Hematopoietic multipotent progenitor cell treated with erythropoietin and hydrocortisone succinate and interleukin-3 and kit ligand, for 8 days (in vitro differentiated cells): ENCODE data around the gene OR10V1.
A peak's percentile ranks its signal among the peaks of the same experiment; 100 is the strongest.
"Not testable (repeated sequence)": the region's sequence is repeated elsewhere in the genome, so short reads cannot be mapped to it uniquely, and the experiment has no call there.

ENCODE experiments used
- DNase-seq: peaks from one replicate; pipeline ENCODE4 v3.0.0-alpha.2; 2015

Gene OR10V1

DNA sequence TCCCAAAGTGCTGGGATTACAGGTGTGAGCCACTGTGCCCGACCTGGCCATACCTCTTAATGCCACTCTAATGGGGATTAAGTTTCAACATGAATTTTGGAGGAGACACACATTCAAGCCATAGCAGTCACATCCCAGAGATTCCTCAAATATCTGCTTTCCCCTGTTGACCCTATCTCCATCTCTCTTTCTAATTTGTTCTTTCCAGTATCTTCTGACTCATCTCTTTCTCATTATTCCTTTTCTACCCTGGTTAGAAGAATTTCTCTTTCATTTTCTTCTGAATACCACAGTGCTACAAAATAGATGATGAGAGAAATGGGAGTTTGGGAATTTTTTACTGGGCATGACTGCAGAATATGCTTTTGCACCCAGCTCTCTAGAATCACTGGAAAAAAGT is 5.1 kb downstream of the OR10V1 start:
- no peak for DNase-seq

GRCh38 chr11:59707371-59707770 is 6.3 kb downstream of the OR10V1 start:
- no peak for DNase-seq

GRCh38 chr11:59706518-59707285 is 6.9 kb downstream of the OR10V1 start:
- DNase-seq = peak; percentile 90

DNA sequence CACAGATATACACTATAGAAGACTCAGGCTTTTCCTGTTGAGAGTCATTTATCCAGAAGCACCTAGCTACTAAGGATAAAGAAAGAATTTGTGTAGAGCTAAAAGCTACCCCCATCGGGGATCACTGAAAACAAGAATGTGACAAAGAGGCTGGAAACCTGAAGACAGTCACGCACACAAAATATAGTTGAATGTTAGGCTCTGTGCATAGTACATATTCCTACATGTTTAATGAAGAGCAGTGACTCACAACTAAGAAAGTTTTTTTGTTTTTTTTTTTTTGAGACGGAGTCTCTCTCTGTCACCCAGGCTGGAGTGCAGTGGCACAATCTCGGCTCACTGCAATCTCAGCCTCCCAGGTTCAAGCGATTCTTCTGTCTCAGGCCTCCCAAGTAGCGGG is 8.4 kb downstream of the OR10V1 start:
- DNase-seq = no peak

- not testable (repeated sequence) for DNase-seq
Observed at GRCh38 chr11:59703515-59703914, 10.1 kb downstream of the OR10V1 start.

- DNase-seq = not testable (repeated sequence)
Observed at GRCh38 chr11:59700157-59700556, 13.5 kb downstream of the OR10V1 start.

GRCh38 chr11:59698506-59698905 is 15.1 kb downstream of the OR10V1 start:
- no peak for DNase-seq

DNA sequence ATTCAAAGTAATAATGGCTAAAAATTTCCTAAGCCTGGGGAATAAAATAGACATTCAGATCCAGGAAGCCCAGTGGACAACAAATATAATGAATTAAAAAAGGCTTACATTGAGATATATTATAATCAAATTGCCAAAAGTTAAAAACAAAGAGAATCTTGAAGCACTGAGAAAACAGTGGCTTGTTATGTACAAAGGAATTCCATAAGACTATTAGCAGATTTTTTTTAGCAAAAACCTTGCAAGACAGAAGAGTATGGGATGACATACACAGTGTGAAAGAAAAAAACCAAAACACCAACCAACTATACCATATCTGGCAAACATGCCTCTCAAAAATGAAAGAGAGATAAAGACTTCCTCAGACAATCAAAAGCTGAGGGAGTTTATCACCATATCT is 20.7 kb downstream of the OR10V1 start:
- DNase-seq = no peak

DNA sequence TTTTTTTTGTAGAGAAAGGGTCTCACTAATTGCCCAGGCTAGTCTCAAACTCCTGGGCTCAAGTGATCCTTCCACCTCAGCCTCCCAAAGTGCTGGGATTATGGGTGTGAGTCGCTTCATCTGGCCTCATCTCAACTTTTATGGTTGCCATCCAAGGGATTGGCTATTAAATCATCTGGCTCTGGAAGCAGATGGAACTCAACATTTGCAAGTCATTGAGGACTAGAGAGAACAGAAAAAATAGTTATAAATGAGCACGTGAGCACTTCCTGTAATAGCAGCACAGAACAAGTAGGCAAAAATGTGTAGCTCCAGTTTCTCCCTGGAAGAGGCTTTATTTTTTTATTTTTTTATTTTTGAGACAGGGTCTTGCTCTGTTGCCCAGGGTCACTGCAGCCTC is 22.5 kb downstream of the OR10V1 start:
- no peak for DNase-seq

GRCh38 chr11:59689015-59689414 is 24.6 kb downstream of the OR10V1 start:
- DNase-seq = no peak

DNA sequence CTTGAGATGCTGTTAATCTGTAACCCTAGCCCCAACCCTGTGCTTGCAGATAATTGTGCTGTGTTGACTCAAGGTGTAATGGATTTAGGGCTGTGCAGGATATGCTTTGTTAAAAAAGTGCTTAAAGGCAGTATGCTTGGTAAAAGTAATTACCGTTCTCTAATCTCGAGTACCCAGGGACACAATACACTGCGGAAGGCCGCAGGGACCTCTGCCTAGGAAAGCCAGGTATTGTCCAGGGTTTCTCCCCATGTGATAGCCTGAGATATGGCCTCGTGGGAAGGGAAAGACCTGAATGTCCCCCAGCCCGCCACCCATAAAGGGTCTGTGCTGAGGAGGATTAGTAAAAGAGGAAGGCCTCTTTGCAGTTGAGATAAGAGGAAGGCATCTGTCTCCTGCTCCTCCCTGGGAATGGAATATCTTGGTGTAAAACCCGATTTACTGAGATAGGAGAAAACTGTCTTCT is 32.4 kb downstream of the OR10V1 start:
- not testable (repeated sequence) for DNase-seq

- DNase-seq = peak; percentile 84
Observed at GRCh38 chr11:59680287-59681154, 33.1 kb downstream of the OR10V1 start.

- DNase-seq = no peak
Observed at GRCh38 chr11:59679347-59679746, 34.3 kb downstream of the OR10V1 start.

DNA sequence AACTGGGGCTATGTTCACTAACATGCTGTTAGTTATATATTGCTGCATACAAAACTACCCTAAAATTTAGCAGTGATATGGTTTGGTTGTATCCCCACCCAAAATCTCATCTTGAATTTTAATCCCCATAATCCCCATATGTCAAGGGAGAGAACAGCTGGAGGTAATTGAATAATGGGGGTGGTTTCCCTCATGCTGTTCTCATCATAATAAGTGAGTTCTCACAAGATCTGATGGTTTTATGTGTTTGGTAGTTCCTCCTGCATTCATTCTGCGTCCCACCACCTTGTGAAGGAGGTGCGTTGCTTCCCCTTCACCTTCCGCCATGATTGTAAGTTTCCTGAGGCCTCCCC is 34.9 kb downstream of the OR10V1 start:
- DNase-seq = no peak

- DNase-seq = no peak
Observed at GRCh38 chr11:59678118-59678812, 35.4 kb downstream of the OR10V1 start.

- no peak for DNase-seq
Observed at GRCh38 chr11:59676205-59676604, 37.4 kb downstream of the OR10V1 start.

DNA sequence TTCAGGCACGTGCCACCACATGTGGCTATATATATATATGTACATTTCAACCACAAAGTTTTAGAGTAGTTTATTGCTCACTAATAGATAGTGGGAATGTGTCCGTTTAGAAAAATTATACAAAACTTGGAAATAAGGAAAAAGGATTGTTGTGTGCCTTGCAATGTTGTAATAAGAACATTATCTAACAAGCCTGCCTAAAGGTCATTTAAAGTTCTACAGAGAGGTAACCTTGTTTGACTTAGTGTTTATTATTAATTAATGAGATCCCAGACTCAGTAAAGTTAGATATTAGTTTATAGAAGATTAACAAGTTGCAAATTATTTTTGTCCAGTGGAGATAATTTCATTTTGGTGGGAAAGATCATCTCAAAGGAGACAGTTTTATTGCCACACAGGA is 39.4 kb downstream of the OR10V1 start:
- no peak for DNase-seq

DNA sequence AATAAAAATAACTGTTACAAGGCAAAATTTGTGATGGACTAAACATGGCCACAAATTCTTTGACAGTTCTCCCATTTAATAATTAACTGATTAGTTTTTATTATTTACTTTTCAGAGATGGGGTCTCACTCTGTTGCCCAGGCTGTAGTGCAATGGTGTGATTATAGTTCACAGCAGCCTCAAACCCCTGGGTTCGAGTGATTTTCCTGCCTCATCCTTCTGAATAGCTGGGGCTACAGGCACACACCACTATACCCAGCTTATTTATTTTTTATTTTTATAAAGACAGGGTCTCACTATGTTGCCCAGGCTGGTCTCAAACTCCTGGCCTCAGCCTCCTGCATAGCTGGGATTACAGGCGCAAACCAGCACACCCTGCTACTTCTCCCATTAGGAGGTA is 40.4 kb downstream of the OR10V1 start:
- DNase-seq = no peak

DNA sequence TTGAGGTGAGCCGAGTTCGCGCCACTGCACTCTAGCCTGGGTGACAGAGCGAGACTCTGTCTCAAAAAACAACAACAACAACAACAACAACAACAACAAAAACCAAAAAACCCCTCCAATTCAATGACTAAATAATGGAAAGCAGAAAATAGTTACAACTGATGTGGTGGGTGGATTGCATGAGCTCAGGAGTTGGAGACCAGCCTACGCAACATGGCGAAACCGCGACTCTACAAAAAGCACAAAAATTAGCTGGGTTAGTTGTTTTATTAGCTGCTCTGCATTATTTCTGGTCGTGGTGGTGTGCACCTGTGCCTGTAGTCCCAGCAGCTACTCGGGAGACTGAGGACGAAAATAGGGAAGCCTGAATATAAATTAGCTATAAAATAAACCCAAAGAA is 42.2 kb downstream of the OR10V1 start:
- DNase-seq = no peak

DNA sequence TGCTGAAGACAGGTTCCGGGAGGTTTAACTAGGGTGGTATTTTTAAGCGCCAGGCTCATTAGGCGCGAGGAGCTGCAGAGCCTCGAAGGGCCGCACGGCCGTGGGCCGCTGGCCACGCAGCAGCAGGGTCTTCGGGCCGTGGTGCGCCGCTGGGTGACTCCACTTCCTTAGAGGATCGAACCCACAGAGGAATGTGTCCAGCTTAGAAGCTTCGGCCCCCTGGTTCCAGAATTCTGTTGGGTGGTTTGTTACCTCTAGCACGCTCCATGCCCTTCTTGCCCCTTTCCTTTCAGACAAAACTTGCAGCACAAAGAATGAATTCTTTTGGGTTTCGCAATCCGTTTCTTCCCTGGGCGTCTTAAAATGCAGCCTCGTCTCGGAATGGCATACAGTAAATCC is 44.0 kb downstream of the OR10V1 start:
- DNase-seq = no peak

- peak; percentile 98 for DNase-seq
Observed at GRCh38 chr11:59668950-59669610, 44.6 kb downstream of the OR10V1 start, which contains the start of gene PATL1. Gene PATL1, minus strand, starts transcription at chr11:59669037. Its CDS starts 142 bp downstream, at chr11:59668895.

GRCh38 chr11:59668188-59668949 is 45.3 kb downstream of the OR10V1 start:
- DNase-seq = peak; percentile 60
